Chondrocyte (in vitro differentiated cells): ENCODE data around the gene GRM1. TPM values are rescaled to one million over a fixed set of nuclear protein-coding genes. Genes with fewer than 3 reads are reported as not detected.

Experiments
- DNase-seq: peaks from one replicate; pipeline ENCODE4 v3.0.0; 2021; ENCODE audit warnings: mixed read lengths, low spot score
- H3K27ac Mint-ChIP-seq: one replicate; pipeline ENCODE4 v1.8.0; 2021; ENCODE audit warnings: mild to moderate bottlenecking, moderate library complexity, mixed read lengths; ENCODE audit not compliant: unreplicated experiment
- H3K27me3 Mint-ChIP-seq: 2 replicates; pipeline ENCODE4 v1.8.0; 2021; ENCODE audit warnings: low read depth, mixed read lengths
- H3K36me3 Mint-ChIP-seq: 2 replicates; pipeline ENCODE4 v1.8.0; 2021; ENCODE audit warnings: low read depth, mixed read lengths
- H3K4me1 Mint-ChIP-seq: 2 replicates; pipeline ENCODE4 v1.8.0; 2021; ENCODE audit warnings: low read depth, mild to moderate bottlenecking, mixed read lengths
- H3K4me3 Mint-ChIP-seq: one replicate; pipeline ENCODE4 v1.8.0; 2021; ENCODE audit warnings: mild to moderate bottlenecking, moderate library complexity, mixed read lengths; ENCODE audit not compliant: unreplicated experiment
- H3K9me3 Mint-ChIP-seq: 2 replicates; pipeline ENCODE4 v1.8.0; 2021; ENCODE audit warnings: low read depth, mixed read lengths
- total RNA-seq: library from RNA; stranded (reverse); gene quantifications from 3 replicates; pipeline ENCODE4 v1.2.1, GENCODE V29; 2021
- TF ChIP-seq, protein P1 (sequence below): fragments of 200-600 bp; sonication (generic); IDR thresholded peaks from 2 replicates; pipeline ENCODE4 v1.5.0; 2021; ENCODE audit warnings: antibody characterized with exemption, mild to moderate bottlenecking, moderate library complexity

The GRM1 gene
- total RNA-seq, 1 donor from 2014 or later, result not detected

DNA sequence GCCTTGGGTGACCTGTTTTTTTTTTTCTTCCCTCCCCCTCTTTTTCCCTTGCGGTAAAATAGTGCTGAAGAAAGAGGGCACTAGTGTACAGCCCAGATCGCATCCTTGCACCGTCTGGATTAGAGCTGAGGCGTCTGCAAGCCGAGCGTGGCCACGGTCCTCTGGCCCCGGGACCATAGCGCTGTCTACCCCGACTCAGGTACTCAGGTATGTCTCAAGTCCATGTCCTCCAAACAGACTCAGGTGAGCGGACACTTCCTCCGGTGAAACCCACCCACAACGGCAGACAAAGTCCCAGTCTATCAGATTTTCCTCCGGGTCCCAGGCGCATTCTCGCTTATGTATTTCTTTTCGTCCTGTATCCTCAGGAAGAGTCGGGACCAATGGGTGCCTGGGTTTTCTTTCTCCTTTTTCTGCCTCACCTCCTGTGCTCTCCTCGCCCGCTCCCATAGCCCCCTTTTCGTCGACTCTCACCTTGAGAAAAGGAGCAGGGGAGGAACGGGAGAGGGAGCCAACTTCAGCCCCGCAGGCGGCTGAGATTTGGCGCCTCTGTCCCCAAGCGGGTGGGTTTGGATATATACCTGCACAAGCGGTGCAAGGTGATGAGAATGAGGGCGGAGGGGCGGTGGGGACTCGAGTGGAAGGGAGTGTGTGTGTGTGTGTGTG, 1.1 kb upstream of the GRM1 start:
- TF ChIP-seq, protein P1, sequence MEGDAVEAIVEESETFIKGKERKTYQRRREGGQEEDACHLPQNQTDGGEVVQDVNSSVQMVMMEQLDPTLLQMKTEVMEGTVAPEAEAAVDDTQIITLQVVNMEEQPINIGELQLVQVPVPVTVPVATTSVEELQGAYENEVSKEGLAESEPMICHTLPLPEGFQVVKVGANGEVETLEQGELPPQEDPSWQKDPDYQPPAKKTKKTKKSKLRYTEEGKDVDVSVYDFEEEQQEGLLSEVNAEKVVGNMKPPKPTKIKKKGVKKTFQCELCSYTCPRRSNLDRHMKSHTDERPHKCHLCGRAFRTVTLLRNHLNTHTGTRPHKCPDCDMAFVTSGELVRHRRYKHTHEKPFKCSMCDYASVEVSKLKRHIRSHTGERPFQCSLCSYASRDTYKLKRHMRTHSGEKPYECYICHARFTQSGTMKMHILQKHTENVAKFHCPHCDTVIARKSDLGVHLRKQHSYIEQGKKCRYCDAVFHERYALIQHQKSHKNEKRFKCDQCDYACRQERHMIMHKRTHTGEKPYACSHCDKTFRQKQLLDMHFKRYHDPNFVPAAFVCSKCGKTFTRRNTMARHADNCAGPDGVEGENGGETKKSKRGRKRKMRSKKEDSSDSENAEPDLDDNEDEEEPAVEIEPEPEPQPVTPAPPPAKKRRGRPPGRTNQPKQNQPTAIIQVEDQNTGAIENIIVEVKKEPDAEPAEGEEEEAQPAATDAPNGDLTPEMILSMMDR, result no peak
- Mint-ChIP-seq H3K36me3 (no peaks in the 10 kb centered on the region), H3K9me3 (no peaks in the 10 kb centered on the region), H3K27me3 (peaks cover 30% of the 10 kb centered on the region), H3K27ac (no peak overlapping the region), H3K4me3 (no peak overlapping the region), H3K4me1 (peaks cover 4% of the 10 kb centered on the region)
- no peak for DNase-seq

GRCh38 chr6:146028252-146028795, 538 bp upstream of the GRM1 start:
- Mint-ChIP-seq H3K27ac (no peak overlapping the region), H3K4me1 (peaks cover 4% of the 10 kb centered on the region), H3K9me3 (no peaks in the 10 kb centered on the region), H3K27me3 (peaks cover 26% of the 10 kb centered on the region), H3K4me3 (peak overlapping the region; percentile 51), H3K36me3 (no peaks in the 10 kb centered on the region)
- TF ChIP-seq, protein P1, result no peak
- no peak for DNase-seq

GRCh38 chr6:146029573-146030184, 817 bp downstream of the GRM1 start:
- Mint-ChIP-seq H3K9me3 (no peaks in the 10 kb centered on the region), H3K4me1 (peaks cover 4% of the 10 kb centered on the region), H3K27me3 (peaks cover 31% of the 10 kb centered on the region), H3K27ac (no peak overlapping the region), H3K4me3 (no peak overlapping the region), H3K36me3 (no peaks in the 10 kb centered on the region)
- TF ChIP-seq, protein P1, result no peak
- DNase-seq, result no peak

DNA sequence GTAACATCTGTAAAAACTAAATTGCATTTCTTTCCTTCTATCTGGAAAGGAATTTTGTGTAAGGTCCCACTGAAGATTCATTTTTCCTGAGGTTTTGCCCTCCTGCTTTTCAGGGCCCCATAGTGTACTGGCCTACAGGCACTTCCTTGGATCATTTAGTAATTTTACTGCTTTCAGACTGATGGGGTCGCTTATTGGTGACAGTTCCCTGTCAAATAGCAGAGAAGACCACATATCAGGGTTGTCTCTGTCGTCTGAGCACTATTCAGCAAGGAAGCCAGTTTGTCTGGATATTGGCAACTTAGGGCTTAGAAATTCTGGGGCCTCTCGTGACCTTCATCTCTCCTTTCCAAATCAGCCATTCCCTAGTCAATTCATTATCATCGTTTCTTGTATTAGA, 3.5 kb downstream of the GRM1 start:
- Mint-ChIP-seq H3K4me3 (no peak overlapping the region), H3K27ac (no peak overlapping the region), H3K36me3 (no peaks in the 10 kb centered on the region), H3K27me3 (peaks cover 26% of the 10 kb centered on the region), H3K4me1 (peaks cover 4% of the 10 kb centered on the region), H3K9me3 (no peaks in the 10 kb centered on the region)
- no peak for DNase-seq
- TF ChIP-seq, protein P1, result no peak

- Mint-ChIP-seq H3K27me3 (peaks cover 2% of the 10 kb centered on the region), H3K36me3 (peaks cover 2% of the 10 kb centered on the region), H3K4me3 (no peak overlapping the region), H3K9me3 (peaks cover 24% of the 10 kb centered on the region), H3K4me1 (no peaks in the 10 kb centered on the region), H3K27ac (no peak overlapping the region)
- TF ChIP-seq, protein P1, result no peak
- DNase-seq, result no peak
Measured at GRCh38 chr6:146040360-146040759, 11.5 kb downstream of the GRM1 start.
